HCT116 (cell line): ENCODE results near the gene TCEAL9. TPM values are rescaled to one million over a fixed set of nuclear protein-coding genes. Genes with fewer than 3 reads are reported as not detected.

Source experiments
- ATAC-seq: fragments of 200-7000 bp; cut with Tn5 transposase; 2 replicates; pipeline ENCODE4 v1.9.1; 2020; ENCODE audit warnings: mild to moderate bottlenecking, moderate library complexity
- BruUV-seq: library from RNA; stranded (reverse); fragments of 400-500 nt; replicated peaks from 2 replicates; lab custom pipeline; 2021; lab: Mats Ljungman, UMichigan
- CTCF ChIA-PET: fragments of 300-600 bp; sonication (Branson Sonifier 250); formaldehyde crosslinking; loops from one replicate; lab custom pipeline; 2021; ENCODE audit warnings: antibody characterized with exemption; lab: Charles Lee
- POLR2A ChIA-PET: fragments of 300-600, 350-600 bp; sonication (Branson Sonifier 250); formaldehyde crosslinking; loops from one replicate; lab custom pipeline; 2021; ENCODE audit warnings: antibody characterized with exemption; lab: Charles Lee
- RAD21 ChIA-PET, 2 experiments: fragments of 300-600 bp; sonication (Branson Sonifier 250); formaldehyde crosslinking; loops; one replicate each; lab custom pipeline; 2023; ENCODE audit warnings: low total read pairs in 2 of 2; ENCODE audit not compliant: uncharacterized antibody in 2 of 2, unreplicated experiment in 2 of 2, low non-redundant PET in 1 of 2; lab: Charles Lee
- DNase-seq: peaks from one replicate; pipeline ENCODE4 v3.0.0-alpha.2; 2010; ENCODE audit warnings: low read depth, low spot score
- H2AFZ ChIP-seq: fragments of 200-600 bp; shearing (Covaris generic), sonication (generic); 2 replicates; pipeline ENCODE4 v1.6.1; 2017; ENCODE audit warnings: low read depth, mixed run types, mixed read lengths, antibody characterized with exemption, low read length; ENCODE audit not compliant: poor library complexity, severe bottlenecking
- H3K27ac ChIP-seq: 2 replicates; pipeline ENCODE4 v1.5.1; 2012; ENCODE audit warnings: low read depth, low read length
- H3K27me3 ChIP-seq: fragments of 200-600 bp; sonication (generic); 2 replicates; pipeline ENCODE4 v1.6.1; 2016; ENCODE audit warnings: mixed run types, low read length, mixed read lengths; ENCODE audit not compliant: insufficient read depth
- H3K36me3 ChIP-seq, 2 experiments: fragments of 200-500 bp in 1 of 2; fragments of 200-600 bp in 1 of 2; sonication (Bioruptor generic) in 1 of 2; sonication (generic) in 1 of 2; 2 replicates each; pipeline versions ENCODE4 v1.5.1 to v1.6.1; 2014 to 2016; ENCODE audit warnings: low read length in 2 of 2, inconsistent platforms in 1 of 2, mixed read lengths in 1 of 2, mixed run types in 1 of 2; ENCODE audit not compliant: insufficient read depth in 2 of 2, control insufficient read depth in 1 of 2
- H3K4me1 ChIP-seq, 2 experiments: fragments of 200-600 bp in 1 of 2; sonication (generic) in 1 of 2; 2 replicates each; pipeline versions ENCODE4 v1.5.1 to v1.6.1; 2012 to 2017; ENCODE audit warnings: low read length in 2 of 2, inconsistent platforms in 1 of 2, mild to moderate bottlenecking in 1 of 2, mixed read lengths in 1 of 2, mixed run types in 1 of 2, moderate library complexity in 1 of 2; ENCODE audit not compliant: insufficient read depth in 2 of 2, control insufficient read depth in 1 of 2
- H3K4me2 ChIP-seq: fragments of 200-600 bp; sonication (generic); 2 replicates; pipeline ENCODE4 v1.6.1; 2017; ENCODE audit warnings: mixed run types, low read length, mixed read lengths
- H3K4me3 ChIP-seq, 2 experiments: fragments of 200-600 bp in 1 of 2; sonication (generic) in 1 of 2; replicated peaks in 1 of 2; 2 replicates each; pipeline ENCODE4 v1.5.1; 2011 to 2016; ENCODE audit warnings: low read length in 2 of 2, control low read depth in 1 of 2, low read depth in 1 of 2, mild to moderate bottlenecking in 1 of 2, mixed read lengths in 1 of 2, mixed run types in 1 of 2
- H3K79me2 ChIP-seq: fragments of 200-600 bp; sonication (generic); 2 replicates; pipeline ENCODE4 v1.6.1; 2017; ENCODE audit warnings: mild to moderate bottlenecking, mixed run types, low read length, moderate library complexity, mixed read lengths; ENCODE audit not compliant: insufficient read depth
- H3K9ac ChIP-seq: fragments of 200-600 bp; sonication (generic); 2 replicates; pipeline ENCODE4 v1.6.1; 2016; ENCODE audit warnings: low read length, mixed read lengths
- H3K9me2 ChIP-seq: fragments of 200-600 bp; sonication (generic), shearing (Covaris generic); 2 replicates; pipeline ENCODE4 v1.6.1; 2017; ENCODE audit warnings: mixed run types, mild to moderate bottlenecking, moderate library complexity; ENCODE audit not compliant: insufficient read depth
- H3K9me3 ChIP-seq, 2 experiments: fragments of 200-500 bp in 1 of 2; fragments of 200-600 bp in 1 of 2; sonication (Bioruptor generic) in 1 of 2; sonication (generic) in 1 of 2; 2 replicates each; pipeline ENCODE4 v1.6.1; 2014 to 2017; ENCODE audit warnings: low read length in 2 of 2, mixed read lengths in 2 of 2, inconsistent platforms in 1 of 2, low read depth in 1 of 2, mild to moderate bottlenecking in 1 of 2, mixed run types in 1 of 2, moderate library complexity in 1 of 2; ENCODE audit not compliant: control insufficient read depth in 1 of 2, insufficient read depth in 1 of 2
- H4K20me1 ChIP-seq: fragments of 200-600 bp; sonication (generic), shearing (Covaris generic); 2 replicates; pipeline ENCODE4 v1.6.1; 2017; ENCODE audit warnings: mixed run types, mild to moderate bottlenecking, moderate library complexity; ENCODE audit not compliant: insufficient read depth
- CBX3 ChIP-seq: IDR thresholded peaks from 2 replicates; pipeline ENCODE4 v1.6.1; 2012; ENCODE audit warnings: low read depth
- ELF1 ChIP-seq: IDR thresholded peaks from 2 replicates; pipeline ENCODE4 v1.6.1; 2012; ENCODE audit warnings: low read depth, borderline replicate concordance
- EZH2 ChIP-seq: fragments of 200-600 bp; sonication (generic); IDR thresholded peaks from 2 replicates; pipeline ENCODE4 v1.6.1; 2017; ENCODE audit warnings: antibody characterized with exemption, mixed run types
- EZH2phosphoT487 ChIP-seq: fragments of 200-600 bp; IDR thresholded peaks from 2 replicates; pipeline ENCODE4 v1.6.1; 2018; ENCODE audit warnings: antibody characterized with exemption, borderline replicate concordance
- JUND ChIP-seq: IDR thresholded peaks from 2 replicates; pipeline ENCODE4 v1.6.1; 2012
- POLR2A ChIP-seq: IDR thresholded peaks from 2 replicates; pipeline ENCODE4 v1.7.0; 2011; ENCODE audit warnings: borderline replicate concordance; ENCODE audit not compliant: insufficient read depth, insufficient read length; ENCODE audit errors: extremely low read depth
- POLR2AphosphoS5 ChIP-seq: IDR thresholded peaks from 2 replicates; pipeline ENCODE4 v1.6.1; 2011; ENCODE audit warnings: mild to moderate bottlenecking, low read depth, low read length, moderate library complexity
- REST ChIP-seq: IDR thresholded peaks from 2 replicates; pipeline ENCODE4 v1.6.1; 2012; ENCODE audit warnings: low read depth
- SP1 ChIP-seq: IDR thresholded peaks from 2 replicates; pipeline ENCODE4 v1.6.1; 2012; ENCODE audit warnings: low read depth
- TCF7L2 ChIP-seq: IDR thresholded peaks from 2 replicates; pipeline ENCODE4 v1.7.0; 2011; ENCODE audit warnings: borderline replicate concordance, inconsistent platforms; ENCODE audit not compliant: insufficient read depth, insufficient read length; ENCODE audit errors: extremely low read depth
- YY1 ChIP-seq: IDR thresholded peaks from 2 replicates; pipeline ENCODE4 v1.6.1; 2011; ENCODE audit warnings: low read length, low read depth, moderate library complexity, mild to moderate bottlenecking; ENCODE audit not compliant: insufficient replicate concordance; ENCODE audit errors: extremely low read depth
- intact Hi-C: fragments of 100-400 bp; cut with micrococcal nuclease; formaldehyde crosslinking; loops from 2 replicates; pipeline ENCODE4 v1.10.0; 2022
- total RNA-seq: library from RNA; stranded (reverse); gene quantifications from one replicate; pipeline ENCODE4 v1.2.1, GENCODE V29; 2021; ENCODE audit not compliant: unreplicated experiment
- TF ChIP-seq, protein P1 (sequence below): IDR thresholded peaks from 2 replicates; pipeline ENCODE4 v1.6.1; 2011; ENCODE audit warnings: mild to moderate bottlenecking, low read length, moderate library complexity; ENCODE audit not compliant: insufficient replicate concordance; ENCODE audit errors: extremely low read depth
- TF ChIP-seq, protein P2 (sequence below): IDR thresholded peaks from 2 replicates; pipeline ENCODE4 v1.6.1; 2012

The TCEAL9 gene
- total RNA-seq, 1 experiment from 2014 or later = 28.8 TPM

DNA sequence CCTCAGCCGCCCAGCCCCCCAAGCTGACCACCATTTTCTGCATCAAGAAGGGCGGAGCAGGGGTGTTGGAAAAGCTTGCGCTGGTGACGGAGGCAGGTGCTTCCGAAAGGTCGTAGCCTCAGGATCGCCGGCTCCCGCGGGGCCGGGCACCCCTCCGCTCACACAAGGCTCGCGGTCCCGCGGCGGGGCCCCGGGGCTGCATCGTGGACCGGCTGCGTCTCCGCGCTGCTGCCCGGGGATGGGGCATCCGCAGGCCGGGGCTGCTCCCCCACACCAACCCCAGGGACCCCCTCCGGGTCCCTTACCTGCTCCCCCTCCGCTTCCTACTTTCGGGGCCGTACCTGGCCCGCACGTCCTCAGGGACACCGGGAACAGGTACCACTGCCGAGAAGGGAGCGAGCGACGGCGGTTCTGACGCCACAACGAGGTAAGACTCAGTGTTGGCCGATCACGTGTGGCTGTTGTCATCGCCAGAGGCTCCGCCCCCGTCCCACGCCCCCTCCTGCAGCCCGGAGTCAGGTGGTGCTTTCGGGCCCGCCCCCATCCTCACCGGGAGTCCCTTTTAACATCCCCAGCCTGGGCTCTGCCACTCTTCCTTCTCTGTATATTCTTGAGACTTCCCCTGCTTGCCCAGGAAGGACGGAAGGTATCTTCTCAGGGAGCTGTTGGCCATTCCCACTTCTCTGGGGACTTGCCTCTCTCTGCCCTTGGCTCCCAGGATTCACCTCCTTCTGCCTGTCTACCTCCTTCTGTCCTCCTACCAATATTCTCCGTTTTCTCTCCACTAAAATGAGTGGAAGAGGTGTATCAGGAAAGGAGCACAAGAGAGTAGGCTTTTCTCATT is 45.5 kb upstream of the TCEAL9 start, which contains the start of gene BEX2 (continued):
- TF ChIP-seq, protein P1, sequence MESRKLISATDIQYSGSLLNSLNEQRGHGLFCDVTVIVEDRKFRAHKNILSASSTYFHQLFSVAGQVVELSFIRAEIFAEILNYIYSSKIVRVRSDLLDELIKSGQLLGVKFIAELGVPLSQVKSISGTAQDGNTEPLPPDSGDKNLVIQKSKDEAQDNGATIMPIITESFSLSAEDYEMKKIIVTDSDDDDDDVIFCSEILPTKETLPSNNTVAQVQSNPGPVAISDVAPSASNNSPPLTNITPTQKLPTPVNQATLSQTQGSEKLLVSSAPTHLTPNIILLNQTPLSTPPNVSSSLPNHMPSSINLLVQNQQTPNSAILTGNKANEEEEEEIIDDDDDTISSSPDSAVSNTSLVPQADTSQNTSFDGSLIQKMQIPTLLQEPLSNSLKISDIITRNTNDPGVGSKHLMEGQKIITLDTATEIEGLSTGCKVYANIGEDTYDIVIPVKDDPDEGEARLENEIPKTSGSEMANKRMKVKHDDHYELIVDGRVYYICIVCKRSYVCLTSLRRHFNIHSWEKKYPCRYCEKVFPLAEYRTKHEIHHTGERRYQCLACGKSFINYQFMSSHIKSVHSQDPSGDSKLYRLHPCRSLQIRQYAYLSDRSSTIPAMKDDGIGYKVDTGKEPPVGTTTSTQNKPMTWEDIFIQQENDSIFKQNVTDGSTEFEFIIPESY = no peak
- no peak for TF ChIP-seq TCF7L2
- TF ChIP-seq ELF1 = no peak
- no peak for TF ChIP-seq JUND

DNA sequence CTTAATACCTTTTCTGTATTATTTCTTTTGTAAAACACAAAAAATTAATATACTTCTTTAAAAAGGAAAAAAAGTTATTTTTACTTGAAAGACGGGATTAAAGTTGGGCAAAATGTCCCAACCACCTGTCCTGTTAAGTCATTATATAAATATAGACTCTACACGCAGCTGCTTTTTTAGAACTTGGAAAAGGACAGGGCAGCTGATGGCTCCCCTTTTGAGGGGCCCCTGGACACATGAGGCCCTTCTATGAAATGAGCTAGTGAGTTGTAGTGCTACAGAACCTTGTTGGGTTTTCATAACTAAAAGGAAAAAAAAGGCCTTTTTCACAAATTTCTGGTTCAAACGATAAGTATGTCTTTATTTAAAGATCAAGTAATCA is 44.9 kb upstream of the TCEAL9 start:
- ATAC-seq = no peak
- H3K27ac ChIP-seq = no peak overlapping the region
- no peak for TF ChIP-seq CBX3
- no peak for TF ChIP-seq REST
- TF ChIP-seq, protein P1 = no peak
- TF ChIP-seq, protein P2, sequence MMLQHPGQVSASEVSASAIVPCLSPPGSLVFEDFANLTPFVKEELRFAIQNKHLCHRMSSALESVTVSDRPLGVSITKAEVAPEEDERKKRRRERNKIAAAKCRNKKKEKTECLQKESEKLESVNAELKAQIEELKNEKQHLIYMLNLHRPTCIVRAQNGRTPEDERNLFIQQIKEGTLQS = no peak
- TF ChIP-seq SP1 = no peak
- no peak for TF ChIP-seq EZH2phosphoT487
- no peak for TF ChIP-seq EZH2
- TF ChIP-seq POLR2A = no peak
- no peak for TF ChIP-seq YY1
- no peak for TF ChIP-seq POLR2AphosphoS5
- TF ChIP-seq, all 23 proteins: peak for 0
- TSS peak; percentile 92 for BruUV-seq
- no peak for DNase-seq
- Histone ChIP-seq H3K9me2 (no peaks in the 10 kb centered on the region), H4K20me1 (no peaks in the 10 kb centered on the region), H3K9ac (0 out of 2 replicates have a peak overlapping the region, but pooled peaks have one; percentile 70), H3K4me1 (no peaks in the 10 kb centered on the region; a peak in 1 of 4 replicates), H3K27me3 (no peaks in the 10 kb centered on the region), H3K36me3 (no peaks in the 10 kb centered on the region), H3K4me3 (peak overlapping the region; percentile 57 to 71), H2AFZ (no peak overlapping the region), H3K79me2 (no peaks in the 10 kb centered on the region), H3K9me3 (no peaks in the 10 kb centered on the region), H3K4me2 (peak overlapping the region; percentile 80)
- POLR2A ChIA-PET = no interaction called here
- intact Hi-C loops = no loop called here
- CTCF ChIA-PET = interaction anchor here (0.8 kb wide), 1 partner anchor 32 kb away, joined by 3 read pairs; no protein-coding TSS in a partner anchor
- RAD21 ChIA-PET = no interaction called here
